HS-5 (cell line): Measurements from ENCODE around the gene HDAC9.
"Not testable (repeated sequence)": the region's sequence is repeated elsewhere in the genome, so short reads cannot be mapped to it uniquely, and the experiment has no call there.

Experiments used
- DNase-seq: peaks from one replicate; pipeline ENCODE4 v3.0.0-alpha.2; 2012; ENCODE audit warnings: low read depth

HDAC9 gene

DNA sequence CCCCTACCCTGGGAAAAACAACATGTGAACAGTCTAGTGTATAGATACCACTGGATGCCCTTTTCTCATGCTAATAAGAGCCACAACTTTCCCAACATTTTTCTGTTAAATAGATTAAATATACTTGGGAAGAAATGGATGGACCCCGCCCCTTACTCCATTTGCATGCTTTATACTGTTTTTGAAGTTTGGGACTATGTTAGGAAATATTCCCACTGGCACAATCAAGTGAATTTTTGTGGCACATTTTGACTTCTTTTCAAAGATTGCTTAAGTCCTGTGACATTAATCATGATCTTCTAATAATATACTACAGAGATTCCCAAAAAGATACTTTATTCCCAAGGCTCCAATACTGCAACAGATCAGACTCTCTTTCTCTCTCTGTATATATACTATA lies 405.3 kb downstream of the HDAC9 start:
- no peak for DNase-seq

DNA sequence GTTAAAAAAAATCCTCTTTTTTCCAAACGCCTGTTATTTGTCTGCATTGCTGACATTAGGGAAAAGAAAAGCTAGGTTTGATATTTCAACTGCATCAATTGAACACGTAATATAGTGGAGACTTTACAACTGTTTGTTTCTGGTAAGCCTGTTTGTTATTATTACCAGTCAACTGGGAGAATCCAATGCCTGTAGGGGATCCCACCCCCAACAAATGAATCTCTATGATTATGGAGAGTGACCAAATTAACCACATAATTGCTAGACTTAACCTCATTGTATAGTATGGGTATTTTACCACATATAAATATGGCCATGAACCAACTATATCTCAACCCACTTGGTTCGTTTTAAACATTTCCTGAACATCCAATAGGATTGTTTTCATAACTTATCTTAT lies 405.8 kb downstream of the HDAC9 start:
- no peak for DNase-seq

DNA sequence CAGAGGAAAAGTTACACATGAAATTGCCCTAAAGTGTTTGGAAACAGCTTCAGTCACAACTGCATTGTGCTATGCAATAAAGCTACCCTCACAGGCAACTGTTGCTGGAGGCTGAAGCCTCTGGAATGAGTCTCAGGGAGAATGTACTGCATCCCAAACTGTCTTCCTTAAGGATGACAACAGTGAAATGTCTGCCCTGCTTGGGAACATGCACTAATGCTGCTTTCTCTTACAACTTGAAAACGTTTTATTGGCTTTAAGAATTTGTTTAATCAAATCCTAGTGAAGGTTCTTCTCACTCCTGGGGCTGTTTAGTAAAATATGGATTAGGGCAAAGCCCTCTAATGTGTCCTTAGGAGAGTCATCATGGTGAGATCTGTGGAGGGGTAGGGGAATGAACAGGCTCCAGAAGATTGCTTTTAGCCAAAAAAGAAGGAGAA lies 406.5 kb downstream of the HDAC9 start:
- DNase-seq = no peak

DNA sequence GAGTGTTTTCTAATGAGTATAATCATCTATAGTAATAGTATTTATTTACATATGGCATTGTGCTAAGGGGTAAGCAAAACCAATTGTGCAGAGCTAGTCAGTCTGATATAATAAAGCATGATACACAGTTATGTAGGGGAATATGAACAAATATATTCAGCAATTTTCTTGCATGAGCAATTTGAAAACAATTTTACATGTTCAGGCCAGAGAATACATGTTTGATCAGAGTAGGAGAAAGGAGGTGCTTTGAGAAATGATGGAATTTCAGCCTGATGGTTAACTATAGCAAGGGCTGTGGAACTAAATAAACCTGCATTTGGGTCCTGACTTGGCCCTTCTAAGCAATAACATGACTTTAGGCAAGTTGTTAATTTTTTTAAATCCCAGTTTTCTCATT lies 407.3 kb downstream of the HDAC9 start:
- DNase-seq = no peak

DNA sequence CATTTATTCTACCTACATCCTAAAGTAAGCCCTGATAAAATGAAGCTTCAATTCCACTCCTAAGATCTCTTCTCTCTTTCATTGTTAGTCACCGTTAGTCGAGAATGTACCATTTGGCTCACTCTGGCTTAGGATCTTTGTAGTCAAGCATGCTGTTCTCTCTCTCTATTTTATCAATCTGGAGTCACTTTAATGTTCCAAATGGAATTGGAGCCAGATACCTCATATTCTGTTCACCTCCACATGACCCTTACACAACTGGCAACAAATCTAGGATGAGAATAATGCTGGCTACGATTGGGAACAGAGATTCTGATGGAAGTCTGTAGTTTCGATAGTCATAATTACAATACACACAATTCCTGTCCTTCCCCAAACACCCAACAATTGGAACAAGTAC lies 408.1 kb downstream of the HDAC9 start:
- no peak for DNase-seq

DNA sequence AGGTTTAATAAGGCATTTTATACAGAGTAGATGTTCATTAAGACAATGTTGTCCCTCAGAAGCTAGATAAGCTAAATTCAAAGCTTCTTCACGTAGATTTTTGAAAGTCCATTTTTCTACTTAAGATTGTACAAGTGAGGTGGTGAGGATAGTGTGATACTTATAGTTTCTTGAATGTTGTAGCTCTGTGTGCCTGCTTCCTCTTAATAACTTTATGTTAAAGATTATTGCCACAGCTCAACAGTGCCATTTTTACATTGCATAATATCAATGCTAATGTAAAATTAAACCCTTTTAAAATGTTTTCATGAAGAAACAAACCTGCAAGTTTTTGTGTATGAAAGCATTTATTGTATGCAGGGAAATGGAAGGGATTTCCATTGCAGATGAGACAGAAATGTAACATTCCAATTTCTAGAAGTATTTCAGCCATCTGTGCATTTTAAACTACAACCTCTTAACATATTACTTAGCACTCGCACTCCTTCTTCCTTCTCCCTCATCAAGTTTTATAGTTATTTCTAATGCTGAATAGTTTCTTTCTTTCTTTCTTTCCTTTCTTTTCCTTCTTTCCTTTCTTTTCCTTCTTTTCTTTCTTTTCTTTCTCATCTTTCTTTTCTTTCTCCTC lies 409.9 kb downstream of the HDAC9 start:
- no peak for DNase-seq

DNA sequence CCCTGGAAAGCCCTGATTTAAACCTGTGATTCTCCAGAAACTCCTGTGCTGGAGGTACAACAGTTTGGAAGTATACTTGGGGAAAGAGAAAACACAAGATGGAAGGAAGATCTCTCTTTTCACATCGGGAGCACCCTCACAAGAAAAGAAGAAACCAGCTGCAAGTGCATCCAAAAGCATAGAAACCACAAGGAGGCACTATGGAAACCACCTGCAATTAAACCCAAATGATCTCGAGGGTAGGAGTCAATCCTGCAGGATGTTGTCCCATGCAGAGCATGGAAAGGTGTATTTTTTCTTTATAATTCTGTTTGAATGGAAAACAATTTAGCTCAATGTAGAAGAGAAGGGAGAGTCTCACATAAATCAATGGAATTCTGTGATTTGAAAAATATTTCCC lies 411.4 kb downstream of the HDAC9 start:
- no peak for DNase-seq

DNA sequence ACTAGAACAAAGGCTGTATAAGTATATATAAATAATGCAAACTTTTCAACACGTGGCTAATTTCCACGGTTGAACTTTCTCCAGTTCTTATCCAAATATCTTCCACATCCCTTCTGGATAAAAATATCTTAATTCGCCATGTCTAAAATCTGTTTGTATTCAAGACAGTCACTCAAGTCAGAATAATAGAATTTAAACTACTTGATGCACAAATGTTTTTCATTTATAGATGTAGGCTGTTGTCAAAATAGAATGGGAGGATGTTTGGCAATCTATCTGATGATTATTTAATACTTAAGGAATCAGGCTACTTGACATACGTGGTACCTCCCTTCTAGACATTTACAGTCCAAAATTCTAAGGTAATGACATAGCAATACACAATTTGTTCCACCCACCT lies 417.6 kb downstream of the HDAC9 start:
- no peak for DNase-seq

DNA sequence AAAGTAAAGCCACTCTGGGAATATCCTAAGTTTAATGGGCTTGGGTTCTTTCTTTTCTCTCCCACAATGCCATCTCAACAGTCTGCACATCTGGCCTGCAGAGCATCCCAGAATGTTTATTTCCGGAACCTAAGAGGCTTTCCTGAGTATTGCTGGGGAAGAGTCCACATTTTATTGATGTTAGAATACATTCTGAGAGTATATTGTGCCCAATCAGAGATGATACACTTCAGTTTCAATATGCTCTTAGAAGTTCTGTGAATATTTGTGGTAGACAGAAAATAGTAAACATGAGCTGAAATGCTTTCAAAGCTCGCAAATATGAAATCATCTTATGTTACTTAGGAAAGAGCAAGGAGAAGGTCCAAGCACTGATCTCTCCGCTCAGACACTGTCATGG lies 421.3 kb downstream of the HDAC9 start:
- DNase-seq = no peak

DNA sequence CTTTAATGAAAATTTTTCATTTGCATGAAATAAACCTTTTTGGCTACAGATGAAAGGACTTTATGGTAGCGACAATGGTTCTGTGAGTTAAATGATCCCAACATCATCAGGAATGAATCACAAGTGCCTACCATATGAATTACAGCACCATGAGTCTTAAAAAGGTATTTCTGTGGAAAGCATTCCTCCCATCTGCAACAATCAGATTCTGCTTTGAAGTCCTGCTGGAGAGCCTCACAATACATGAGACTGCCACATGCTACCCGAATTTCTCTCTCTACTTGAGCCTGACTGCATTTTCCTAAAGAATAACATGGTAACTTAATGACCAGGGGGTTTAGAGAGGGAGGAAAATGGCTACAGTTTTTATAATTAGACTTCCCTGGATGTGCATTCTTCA lies 431.6 kb downstream of the HDAC9 start:
- DNase-seq = peak; percentile 19

DNA sequence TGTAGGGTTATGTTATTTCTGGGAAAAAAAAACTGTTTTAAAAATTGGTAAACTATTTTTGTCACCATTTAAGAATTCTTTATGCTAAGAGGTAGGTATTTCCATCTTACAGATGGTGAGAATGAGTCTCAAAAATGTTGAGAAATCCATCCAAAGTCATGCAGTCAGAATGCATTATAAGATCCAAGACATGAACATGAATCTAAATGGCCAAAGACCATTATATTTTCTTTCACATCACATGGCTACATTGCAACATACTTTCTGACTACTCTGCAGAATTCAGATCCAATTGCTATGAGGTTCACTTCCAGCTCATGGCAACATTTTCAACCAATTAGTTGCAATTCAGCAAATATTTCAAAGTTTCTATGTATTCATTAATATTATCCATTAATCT lies 440.7 kb downstream of the HDAC9 start:
- DNase-seq = peak; percentile 2

DNA sequence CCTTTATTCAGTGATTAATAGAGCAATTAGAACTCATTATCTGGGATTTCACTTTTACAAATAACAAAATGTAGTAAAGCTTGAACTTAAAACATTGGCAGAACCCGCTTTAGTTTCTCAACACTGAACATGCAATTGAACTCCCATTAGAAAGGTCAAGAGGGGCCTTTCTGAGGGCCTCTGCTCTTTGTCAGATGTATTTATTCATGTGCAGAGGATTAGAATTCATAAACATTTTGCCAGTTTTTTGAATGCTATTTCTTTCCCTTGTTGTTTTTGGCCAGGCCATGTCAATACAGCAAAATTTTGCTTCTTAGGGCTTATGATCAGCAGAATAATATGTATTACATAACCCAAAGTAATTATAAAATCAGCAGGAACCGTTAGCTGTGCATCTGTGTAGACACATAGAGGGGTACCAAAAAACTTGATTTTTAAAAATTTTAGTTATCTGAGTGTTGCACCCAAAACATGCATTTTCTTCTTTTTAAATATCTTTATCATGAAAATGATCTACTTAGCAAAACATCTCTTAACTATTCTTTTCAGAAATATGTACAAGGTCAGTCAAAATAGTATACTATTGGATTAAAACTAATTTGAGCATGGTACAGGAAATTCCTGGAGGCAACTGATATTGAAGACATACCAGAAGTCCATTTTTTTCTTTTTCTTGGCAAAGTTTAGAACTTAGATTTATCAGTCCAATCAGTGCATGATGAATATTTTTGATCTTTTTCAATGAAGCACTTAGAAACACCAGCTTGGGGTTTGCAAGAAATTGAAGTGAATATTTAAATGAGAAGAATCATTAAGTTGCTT lies 444.4 kb downstream of the HDAC9 start:
- no peak for DNase-seq

DNA sequence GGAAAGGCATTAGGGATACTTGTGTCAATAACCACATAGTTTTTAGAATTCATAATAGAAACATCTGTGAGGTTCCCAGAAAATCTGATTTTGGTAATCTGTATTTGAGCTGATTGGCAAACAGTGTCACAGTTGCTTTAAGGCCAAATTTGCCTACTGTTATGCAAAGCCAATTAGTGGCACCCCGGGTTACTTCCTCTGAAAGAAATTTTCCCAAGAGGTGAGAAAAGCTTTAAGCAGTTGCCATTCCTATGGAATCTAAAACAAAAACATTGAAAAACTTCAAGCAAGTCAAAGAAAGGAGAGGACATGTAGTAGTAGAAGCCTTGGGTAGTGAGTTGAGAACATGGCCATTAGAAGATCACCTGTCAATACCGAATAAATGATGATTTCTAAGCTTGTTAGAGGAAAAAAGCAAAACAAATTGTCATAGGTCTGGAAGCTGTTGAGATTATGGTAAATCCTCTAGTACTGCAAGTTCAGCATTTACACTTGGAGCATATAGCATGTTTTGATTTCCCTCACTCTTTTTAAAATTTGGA lies 445.1 kb downstream of the HDAC9 start:
- no peak for DNase-seq

DNA sequence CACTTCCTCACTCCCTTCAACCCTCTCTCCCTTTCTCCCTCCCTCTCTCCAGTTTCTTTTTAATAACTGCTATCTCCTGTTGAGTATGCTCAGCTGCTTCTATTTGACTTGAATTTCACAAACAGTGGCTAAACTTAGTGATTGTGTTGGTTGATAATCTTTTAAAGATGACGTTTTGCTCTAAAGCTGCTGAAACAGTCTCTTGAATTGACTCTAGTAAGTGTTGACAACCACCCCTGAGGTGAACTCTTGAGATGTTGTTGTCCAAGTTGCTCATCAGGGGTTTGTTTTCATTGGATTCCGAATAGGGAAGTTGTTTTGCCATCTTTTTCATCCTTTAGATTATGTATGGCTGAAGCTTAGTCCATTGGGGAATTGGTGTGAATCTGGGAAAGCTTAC lies 445.7 kb downstream of the HDAC9 start:
- DNase-seq = no peak

DNA sequence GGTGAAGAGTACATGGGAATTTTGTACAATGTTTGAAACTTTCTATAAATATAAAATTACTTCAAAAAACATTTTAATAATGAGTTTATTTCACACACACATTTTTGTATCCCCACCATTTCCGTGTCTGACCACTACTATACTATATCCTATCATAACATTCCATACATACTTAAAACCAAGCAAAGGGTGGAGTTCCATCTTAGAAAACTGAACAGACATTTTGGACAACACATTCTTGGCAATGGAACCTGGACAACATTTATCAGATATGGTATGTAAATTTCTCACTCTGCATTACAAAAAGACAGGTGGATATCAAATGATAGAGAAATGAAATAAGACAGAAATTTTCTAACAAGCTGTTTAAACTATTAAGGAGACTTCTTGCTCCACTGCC lies 453.0 kb downstream of the HDAC9 start:
- DNase-seq = no peak

DNA sequence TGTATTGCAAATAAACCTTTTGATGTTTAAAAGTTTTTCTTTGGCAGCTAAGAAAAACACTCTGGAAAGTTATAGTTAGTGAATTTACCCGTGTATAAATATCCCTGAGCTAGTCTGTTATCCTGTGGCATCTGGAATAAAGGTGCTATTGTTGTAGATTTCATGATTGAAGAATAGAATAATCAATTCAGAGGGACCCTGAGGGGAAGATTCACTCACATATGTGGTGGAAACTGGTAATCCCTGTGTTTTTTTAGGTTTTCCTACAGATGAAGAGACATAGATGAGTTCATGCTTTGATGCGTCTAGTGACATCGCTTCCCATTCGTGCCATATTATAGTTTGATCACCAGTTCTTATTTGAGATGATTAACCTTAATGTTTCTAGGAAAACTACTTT lies 457.3 kb downstream of the HDAC9 start:
- no peak for DNase-seq

DNA sequence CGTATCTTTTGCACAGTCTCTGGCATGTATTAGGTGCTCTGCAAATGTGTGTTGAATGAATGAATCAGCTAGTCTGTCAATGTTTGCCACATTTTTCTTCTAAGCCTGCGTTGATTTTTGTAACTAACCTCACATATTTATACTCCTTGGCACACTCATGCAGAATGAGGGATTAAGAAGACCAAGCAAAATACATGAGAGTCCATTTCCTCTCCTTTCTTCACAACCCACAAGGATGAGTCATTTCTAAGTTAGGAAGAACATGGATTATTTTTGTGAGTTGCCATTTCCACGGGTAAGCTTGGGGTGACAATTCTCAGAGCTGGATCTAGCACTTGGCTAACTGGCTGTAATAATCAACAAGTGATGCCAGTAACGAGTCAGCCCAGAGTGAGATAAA lies 463.1 kb downstream of the HDAC9 start:
- peak; percentile 45 for DNase-seq

DNA sequence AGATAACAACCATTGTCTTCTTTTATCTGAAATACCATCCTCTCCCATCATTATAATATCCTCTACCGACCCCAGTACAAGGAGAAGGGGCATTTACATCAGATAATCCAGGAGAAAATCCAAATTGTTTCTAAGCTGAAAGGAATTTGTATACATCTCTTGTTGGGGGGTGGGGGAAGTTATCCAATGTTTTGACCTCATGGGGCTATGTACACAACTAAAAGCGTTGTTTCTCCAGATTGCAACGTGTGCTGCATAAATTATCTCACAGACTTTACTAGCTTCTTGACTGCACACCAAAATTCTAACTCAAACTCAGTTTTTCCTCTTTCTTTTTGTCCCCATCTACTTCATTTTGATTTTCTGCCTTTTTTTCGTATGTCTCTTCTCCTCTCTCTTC lies 465.2 kb downstream of the HDAC9 start:
- DNase-seq = no peak

DNA sequence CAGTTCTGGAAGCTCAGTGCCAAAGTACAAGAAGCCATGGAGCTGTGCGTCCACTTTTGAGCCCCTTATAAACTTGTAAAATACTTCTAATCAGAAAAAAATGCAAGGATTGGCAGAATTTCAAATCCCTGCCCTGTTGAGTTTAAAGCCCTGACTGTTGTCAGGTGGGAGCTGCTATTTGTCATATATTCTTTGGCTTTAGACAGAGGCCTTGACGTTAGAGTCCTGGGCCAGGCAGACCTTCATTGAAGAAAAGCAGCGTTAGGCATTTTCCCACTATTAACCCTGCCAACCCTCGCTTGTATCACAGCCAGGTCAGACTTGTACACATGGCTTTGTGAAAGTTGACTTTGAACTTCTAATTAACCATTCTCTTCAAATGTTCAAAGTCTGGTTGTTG lies 466.5 kb downstream of the HDAC9 start:
- peak; percentile 4 for DNase-seq

DNA sequence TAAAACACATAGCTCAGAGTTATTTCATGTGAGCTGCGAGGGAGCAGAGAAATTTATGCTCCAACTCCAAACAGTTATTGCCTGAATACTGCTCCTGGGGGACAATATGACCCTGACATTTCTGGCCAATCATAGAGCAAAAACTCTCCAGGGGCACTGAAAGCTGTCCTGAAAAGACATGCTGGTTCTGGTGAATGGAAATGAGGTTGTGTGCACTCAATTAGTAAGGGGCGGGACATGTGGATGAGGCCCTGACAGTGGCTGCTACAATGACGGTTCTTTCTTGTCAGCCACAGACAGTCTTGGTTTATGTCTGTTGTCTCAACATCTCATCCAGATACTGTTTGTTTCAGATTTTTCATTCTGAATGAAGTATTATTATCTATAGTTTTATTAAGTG lies 470.1 kb downstream of the HDAC9 start:
- DNase-seq = no peak

DNA sequence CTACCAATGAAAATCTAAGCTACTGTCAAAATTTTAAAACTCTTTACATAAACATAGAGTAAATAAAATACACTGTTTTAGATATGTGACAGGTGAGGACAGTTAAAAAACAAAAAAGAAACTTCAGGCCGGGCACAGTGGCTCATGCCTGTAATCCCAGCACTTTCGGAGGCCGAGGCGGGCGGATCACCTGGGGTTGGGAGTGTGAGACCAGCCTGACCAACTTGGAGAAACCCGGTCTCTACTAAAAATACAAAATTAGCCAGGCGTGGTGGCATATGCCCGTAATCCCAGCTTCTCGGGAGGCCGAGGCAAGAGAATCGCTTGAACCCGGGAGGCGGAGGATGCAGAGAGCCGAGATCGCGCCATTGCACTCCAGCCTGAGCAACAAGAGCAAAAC lies 472.2 kb downstream of the HDAC9 start:
- not testable (repeated sequence) for DNase-seq

DNA sequence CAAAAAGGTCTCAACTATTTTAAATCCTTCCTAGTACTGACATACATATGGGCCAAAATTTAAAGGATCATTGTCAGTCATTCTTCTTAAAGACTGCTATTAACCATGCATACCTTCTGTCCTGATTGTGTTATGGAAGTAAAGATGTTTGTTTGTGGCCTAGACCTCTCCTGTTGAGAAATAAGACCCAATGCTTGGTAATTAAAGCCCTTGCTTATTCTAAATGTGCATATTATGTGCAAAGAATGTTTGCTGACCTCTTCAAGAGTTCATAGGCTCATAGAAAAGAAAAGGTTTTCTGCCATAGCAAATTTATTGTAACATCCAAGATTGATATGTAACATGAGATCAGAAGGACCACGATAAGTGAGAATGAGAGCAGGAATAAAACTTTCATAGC lies 476.3 kb downstream of the HDAC9 start:
- no peak for DNase-seq

DNA sequence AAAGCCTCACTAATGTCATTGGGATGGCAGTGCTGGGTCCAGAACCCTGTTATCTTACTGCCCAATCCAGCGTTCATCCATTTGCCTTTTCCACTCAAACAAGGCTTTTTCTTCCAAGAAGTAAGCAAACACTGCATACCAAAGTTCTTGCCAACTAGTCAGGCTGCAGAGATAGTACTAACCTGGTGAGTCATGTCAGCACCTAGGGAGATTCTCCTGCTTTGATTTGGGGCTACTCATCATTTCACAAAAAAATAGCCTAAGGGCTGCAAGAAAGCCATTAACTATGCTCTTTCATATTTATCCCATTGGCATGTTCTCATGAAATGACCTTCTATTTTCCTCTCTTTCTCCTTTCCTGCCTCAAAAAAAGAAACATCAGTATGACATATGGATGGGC lies 479.3 kb downstream of the HDAC9 start:
- DNase-seq = peak; percentile 53

DNA sequence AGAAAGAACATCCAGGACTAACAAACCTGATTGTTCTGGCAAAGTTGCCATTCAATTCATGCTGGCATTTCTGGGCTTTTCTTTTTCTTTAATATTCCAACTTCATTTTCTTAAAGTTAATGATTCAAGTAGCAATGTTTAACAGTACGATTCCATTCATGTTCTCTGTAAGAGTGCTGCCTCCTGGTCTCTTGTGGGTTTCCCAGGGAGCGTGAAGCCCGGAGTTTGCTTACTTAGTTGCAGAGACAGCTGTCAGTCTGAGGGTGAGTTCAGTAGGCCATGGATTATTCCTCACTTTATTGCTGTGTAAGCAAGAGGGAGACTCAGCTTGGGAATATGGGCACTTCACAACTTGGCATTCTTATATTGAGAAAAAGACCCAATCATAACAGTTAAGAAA lies 479.7 kb downstream of the HDAC9 start:
- no peak for DNase-seq
